GM12878 (cell line): Measurements from ENCODE around the gene EDEM3.

Source experiments
- EP300 ChIP-seq, 2 experiments: fragments of 150-350 bp in 1 of 2; IDR thresholded peaks; 2 replicates each; pipeline ENCODE4 v1.6.1; 2011 to 2012; ENCODE audit warnings: low read depth in 2 of 2, low read length in 2 of 2, borderline replicate concordance in 1 of 2, improper control_type of control experiment in 1 of 2, inconsistent platforms in 1 of 2; ENCODE audit not compliant: control insufficient read depth in 1 of 2
- GABPA ChIP-seq: IDR thresholded peaks from 2 replicates; pipeline ENCODE4 v1.6.1; 2014; ENCODE audit warnings: antibody characterized with exemption, low read depth, mild to moderate bottlenecking, inconsistent platforms
- HDAC2 ChIP-seq: fragments of 200-600 bp; sonication (generic); IDR thresholded peaks from 2 replicates; pipeline ENCODE4 v1.6.1; 2017
- IKZF1 ChIP-seq: fragments of 450-650 bp; conservative IDR thresholded peaks from 2 replicates; pipeline ENCODE4 v1.6.1; 2017; ENCODE audit warnings: antibody characterized with exemption, mild to moderate bottlenecking
- NFYA ChIP-seq: IDR thresholded peaks from 2 replicates; pipeline ENCODE4 v1.6.1; 2011; ENCODE audit warnings: low read depth, mild to moderate bottlenecking, low read length, improper control_type of control experiment, borderline replicate concordance
- POLR2A ChIP-seq: IDR thresholded peaks from 2 replicates; pipeline ENCODE4 v1.6.1; 2011; ENCODE audit warnings: low read depth, mild to moderate bottlenecking, low read length
- RFX5 ChIP-seq: IDR thresholded peaks from 2 replicates; pipeline ENCODE4 v1.6.1; 2011; ENCODE audit warnings: low read depth, low read length, improper control_type of control experiment
- ZNF24 ChIP-seq: fragments of 450-650 bp; IDR thresholded peaks from 2 replicates; pipeline ENCODE4 v1.6.1; 2017; ENCODE audit warnings: antibody characterized with exemption, mild to moderate bottlenecking
- ZNF274 ChIP-seq: IDR thresholded peaks from one replicate; pipeline ENCODE4 v1.8.0; 2011; ENCODE audit not compliant: insufficient read length, insufficient read depth
- TF ChIP-seq, protein P1 (sequence below), 3 experiments: IDR thresholded peaks in 2 of 3; conservative IDR thresholded peaks in 1 of 3; 2 replicates each; pipeline ENCODE4 v1.5.1; 2011; ENCODE audit warnings: low read depth in 3 of 3, low read length in 3 of 3, mild to moderate bottlenecking in 3 of 3, control low read depth in 2 of 3, moderate library complexity in 2 of 3, inconsistent platforms in 1 of 3, mixed read lengths in 1 of 3; ENCODE audit not compliant: control insufficient read depth in 2 of 3, insufficient read depth in 1 of 3; ENCODE audit errors: extremely low read depth in 1 of 3

DNA sequence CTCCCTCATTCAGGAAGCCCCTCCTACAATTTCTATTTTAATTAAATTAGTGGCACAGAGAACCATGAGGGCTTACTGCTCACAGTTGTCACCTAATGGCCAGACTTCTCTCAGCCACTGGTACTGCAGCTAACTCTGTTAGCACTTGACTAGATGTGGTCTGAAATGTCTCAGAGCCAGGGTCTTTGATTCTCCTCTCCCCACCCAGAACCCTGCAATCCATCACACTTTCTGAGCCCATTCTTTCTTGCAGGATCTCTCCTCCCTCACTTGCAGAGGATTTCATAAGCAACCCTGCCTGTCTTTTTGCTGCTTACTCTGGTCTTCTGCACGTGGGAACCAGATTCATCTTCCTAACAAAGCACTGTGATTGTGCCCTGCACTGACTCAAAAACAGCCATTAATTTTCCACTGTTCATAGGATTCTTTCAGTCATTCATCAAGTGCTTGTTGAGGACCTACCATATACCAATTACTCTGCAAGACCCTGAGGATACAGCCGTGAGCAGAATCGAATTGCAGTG, 108.4 kb downstream of the EDEM3 start:
- TF ChIP-seq IKZF1 (no peak), GABPA (no peak), HDAC2 (no peak), ZNF24 (no peak), POLR2A (no peak), RFX5 (no peak), ZNF274 (no peak), NFYA (no peak), EP300 (IDR thresholded peaks at IDR 0.05; ENCODE audit: borderline replicate concordance in 1 of 2, control insufficient read depth in 1 of 2, low read depth in 2 of 2, low read length in 2 of 2) (no peak)
- TF ChIP-seq, protein P1, sequence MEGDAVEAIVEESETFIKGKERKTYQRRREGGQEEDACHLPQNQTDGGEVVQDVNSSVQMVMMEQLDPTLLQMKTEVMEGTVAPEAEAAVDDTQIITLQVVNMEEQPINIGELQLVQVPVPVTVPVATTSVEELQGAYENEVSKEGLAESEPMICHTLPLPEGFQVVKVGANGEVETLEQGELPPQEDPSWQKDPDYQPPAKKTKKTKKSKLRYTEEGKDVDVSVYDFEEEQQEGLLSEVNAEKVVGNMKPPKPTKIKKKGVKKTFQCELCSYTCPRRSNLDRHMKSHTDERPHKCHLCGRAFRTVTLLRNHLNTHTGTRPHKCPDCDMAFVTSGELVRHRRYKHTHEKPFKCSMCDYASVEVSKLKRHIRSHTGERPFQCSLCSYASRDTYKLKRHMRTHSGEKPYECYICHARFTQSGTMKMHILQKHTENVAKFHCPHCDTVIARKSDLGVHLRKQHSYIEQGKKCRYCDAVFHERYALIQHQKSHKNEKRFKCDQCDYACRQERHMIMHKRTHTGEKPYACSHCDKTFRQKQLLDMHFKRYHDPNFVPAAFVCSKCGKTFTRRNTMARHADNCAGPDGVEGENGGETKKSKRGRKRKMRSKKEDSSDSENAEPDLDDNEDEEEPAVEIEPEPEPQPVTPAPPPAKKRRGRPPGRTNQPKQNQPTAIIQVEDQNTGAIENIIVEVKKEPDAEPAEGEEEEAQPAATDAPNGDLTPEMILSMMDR (IDR thresholded peaks at IDR 0.05 in 2 of 3, conservative IDR thresholded peaks at IDR 0.05 in 1 of 3; ENCODE audit: control insufficient read depth in 2 of 3, extremely low read depth in 1 of 3, insufficient read depth in 1 of 3, low read depth in 3 of 3, low read length in 3 of 3), result no peak
